GM04504 (cell line): ENCODE results near the gene OTUD5.
A peak's percentile ranks its signal among the peaks of the same experiment; 100 is the strongest.

Experiments used
- DNase-seq: peaks from one replicate; pipeline ENCODE4 v3.0.0-alpha.2; 2012; ENCODE audit warnings: low read depth

The OTUD5 gene

GRCh38 chrX:48937054-48937907 lies 20.1 kb downstream of the OTUD5 start:
- DNase-seq, result no peak

- no peak for DNase-seq
Measured at GRCh38 chrX:48936429-48937053, 20.9 kb downstream of the OTUD5 start.

- no peak for DNase-seq
Measured at GRCh38 chrX:48935301-48935670, 22.1 kb downstream of the OTUD5 start.

- no peak for DNase-seq
Measured at GRCh38 chrX:48934581-48935300, 22.7 kb downstream of the OTUD5 start.

- DNase-seq, result no peak
Measured at GRCh38 chrX:48933757-48934156, 23.6 kb downstream of the OTUD5 start.

- no peak for DNase-seq
Measured at GRCh38 chrX:48927736-48928382, 29.5 kb downstream of the OTUD5 start.

- DNase-seq, result no peak
Measured at GRCh38 chrX:48927123-48927522, 30.3 kb downstream of the OTUD5 start.

GRCh38 chrX:48924270-48924669 lies 33.1 kb downstream of the OTUD5 start:
- no peak for DNase-seq

- no peak for DNase-seq
Measured at GRCh38 chrX:48923771-48924170, 33.6 kb downstream of the OTUD5 start.

- no peak for DNase-seq
Measured at GRCh38 chrX:48920718-48921104, 36.7 kb downstream of the OTUD5 start.

- DNase-seq, result no peak
Measured at GRCh38 chrX:48919947-48920717, 37.3 kb downstream of the OTUD5 start.

GRCh38 chrX:48919360-48919841 lies 38.0 kb downstream of the OTUD5 start:
- no peak for DNase-seq

GRCh38 chrX:48918643-48919340 lies 38.6 kb downstream of the OTUD5 start, which contains the start of gene PIM2:
PIM2 (minus strand) TSS chrX:48919024; CDS start chrX:48918834, 190 bp downstream.
- no peak for DNase-seq

- no peak for DNase-seq
Measured at GRCh38 chrX:48918301-48918642, 39.1 kb downstream of the OTUD5 start.

GRCh38 chrX:48917139-48918001 lies 40.0 kb downstream of the OTUD5 start:
- peak; percentile 69 for DNase-seq

GRCh38 chrX:48914593-48915493 lies 42.6 kb downstream of the OTUD5 start:
- no peak for DNase-seq

- no peak for DNase-seq
Measured at GRCh38 chrX:48913605-48914366, 43.6 kb downstream of the OTUD5 start.
